Stomach (tissue), 9 donors: Measurements from ENCODE around the gene SFI1. TPM values are rescaled to one million over a fixed set of nuclear protein-coding genes. Genes with fewer than 3 reads are reported as not detected.
"Not testable (repeated sequence)": the region's sequence is repeated elsewhere in the genome, so short reads cannot be mapped to it uniquely, and the experiment has no call there.

Experiments
- DNase-seq, 2 donors: peaks; one replicate each; pipeline versions ENCODE4 v3.0.0 to v3.0.0-alpha.2; 2013 to 2019
- H3K27ac ChIP-seq, 5 donors: fragments of 200-600 bp in 4 of 5; sonication (generic) in 4 of 5; one replicate each; pipeline ENCODE4 v1.5.1; 2013 to 2019; ENCODE audit warnings: mild to moderate bottlenecking in 1 of 5, moderate library complexity in 1 of 5
- H3K27me3 ChIP-seq, 3 donors: fragments of 200-600 bp; sonication (generic); one replicate each; pipeline ENCODE4 v1.5.1; 2017 to 2019; ENCODE audit warnings: mixed run types in 1 of 3
- H3K36me3 ChIP-seq, 4 donors: fragments of 200-600 bp; sonication (generic); 1 replicate in 3 of 4; 2 replicates in 1 of 4; pipeline ENCODE4 v1.5.1; 2016 to 2019
- H3K4me1 ChIP-seq, 4 donors: fragments of 200-600 bp; sonication (generic); one replicate each; pipeline ENCODE4 v1.5.1; 2016 to 2019
- H3K4me3 ChIP-seq, 4 donors: fragments of 200-600 bp; sonication (generic) in 3 of 4; one replicate each; pipeline ENCODE4 v1.5.1; 2016 to 2019; ENCODE audit warnings: mild to moderate bottlenecking in 1 of 4
- H3K9me3 ChIP-seq, 4 donors: fragments of 200-600 bp; sonication (generic); one replicate each; pipeline ENCODE4 v1.5.1; 2016 to 2019
- CTCF ChIP-seq, 7 experiments: fragments of 450-650 bp in 4 of 7; fragments of 200-600 bp in 3 of 7; sonication (generic) in 3 of 7; IDR thresholded peaks; one replicate each; pipeline ENCODE4 v1.5.1; 2016 to 2019; ENCODE audit warnings: antibody characterized with exemption in 7 of 7, control low read depth in 2 of 7, mild to moderate bottlenecking in 1 of 7
- EP300 ChIP-seq: sonication (generic); formaldehyde crosslinking; IDR thresholded peaks from one replicate; pipeline ENCODE4 v1.6.1; 2017; ENCODE audit warnings: antibody characterized with exemption
- POLR2A ChIP-seq, 4 donors: fragments of 450-650 bp; IDR thresholded peaks; one replicate each; pipeline ENCODE4 v1.6.1; 2016; ENCODE audit warnings: antibody characterized with exemption in 4 of 4, control low read depth in 2 of 4, mild to moderate bottlenecking in 1 of 4, moderate library complexity in 1 of 4
- POLR2AphosphoS5 ChIP-seq, 3 donors: sonication (generic); formaldehyde crosslinking; IDR thresholded peaks; one replicate each; pipeline ENCODE4 v1.6.1; 2016; ENCODE audit warnings: antibody characterized with exemption in 3 of 3
- WGBS, 5 donors: extraction: QIAGEN DNeasy Blood & Tissue Kit in 3 of 5; methylation state at CpG; one replicate each; pipeline versions ENCODE4 v1.1.5 to v1.1.7; 2013 to 2018; 5-methylcytosine and 5-hydroxymethylcytosine counted together
- intact Hi-C: fragments of 100-400 bp; cut with DNase I; formaldehyde crosslinking; loops from one replicate; pipeline ENCODE4 v1.15.1; 2023; ENCODE audit warnings: low total_unique reads
- polyA plus RNA-seq, 3 donors: library from polyadenylated mRNA; stranded (reverse); fragments of 200-250 nt; gene quantifications; one replicate each; pipeline ENCODE4 v1.2.3, GENCODE V29; 2013
- small RNA-seq, 4 donors: library from RNA; depleted of rRNA; stranded (forward); fragments of <200 nt; gene quantifications; one replicate each; pipeline ENCODE3, GENCODE V24; 2016
- total RNA-seq, 5 donors: library from RNA; depleted of rRNA; stranded (reverse); fragments of >200 nt; gene quantifications; one replicate each; pipeline versions ENCODE4 v1.1.0 to v1.2.3, GENCODE V29; 2014 to 2016
- donor health status: healthy with polysubstance abuse.
- donor health status: Bipolar disorder and iron deficiency.
- donor health status: healthy.

The SFI1 gene
- total and polyA plus RNA-seq, 8 donors = 11.3 to 194 (median 30.1) TPM

GRCh38 chr22:31660860-31661341 lies 164.6 kb downstream of the SFI1 start:
- H3K4me1 ChIP-seq = peaks cover 17 to 38% (median 24%) of the 10 kb centered on the region in 4 donors
- H3K4me3 ChIP-seq = peak overlapping the region; percentile 75 to 99 (median 92)
- peak in 2 of 3 donors; percentile 17 to 20 for TF ChIP-seq POLR2AphosphoS5 (IDR thresholded peaks at IDR 0.05)
- H3K27me3 ChIP-seq, H3K9me3 ChIP-seq, H3K36me3 ChIP-seq: not testable (repeated sequence)
- H3K27ac ChIP-seq = peak overlapping the region; percentile 82 to 89 (median 84)
- intact Hi-C loops = loop anchor here (10.0 kb wide), 1 partner anchor 94 kb away; the partner anchor contains the start of genes DEPDC5 and PRR14L
- WGBS, 5 donors = 28 to 48% (median 39%) methylated on average over 10 of the region's 10 CpGs
- peak; percentile 42 to 58 for DNase-seq

- no peaks in the 10 kb centered on the region for H3K36me3 ChIP-seq
- WGBS, 5 donors = 1 to 3% (median 2%) methylated on average over 25 to 52 of the region's 52 CpGs
- H3K27ac ChIP-seq = peak within 1 kb of the TSS; percentile 82 to 89 (median 84)
- peaks cover 17 to 38% (median 24%) of the 10 kb centered on the region in 4 donors for H3K4me1 ChIP-seq
- H3K27me3 ChIP-seq = no peaks in the 10 kb centered on the region
- intact Hi-C loops = loop anchor here (10.0 kb wide), 1 partner anchor 93 kb away; the partner anchor contains the start of genes DEPDC5 and PRR14L
- no peak for TF ChIP-seq CTCF (IDR thresholded peaks at IDR 0.05)
- TF ChIP-seq POLR2A (IDR thresholded peaks at IDR 0.05) = peak in 1 of 4 donors; percentile 61
- peak; percentile 75 to 96 (median 80) for TF ChIP-seq POLR2AphosphoS5 (IDR thresholded peaks at IDR 0.05)
- no peak for TF ChIP-seq EP300
- H3K4me3 ChIP-seq = peak within 1 kb of the TSS; percentile 75 to 99 (median 92)
- DNase-seq = peak; percentile 98 to 99
- no peaks in the 10 kb centered on the region for H3K9me3 ChIP-seq
Observed at GRCh38 chr22:31661851-31662667, 165.7 kb downstream of the SFI1 start, which contains the start of gene PISD. TSS of gene PISD (minus strand) at chr22:31662215. CDS start at chr22:31662208, 7 bp downstream.

- no peak for DNase-seq
- Histone ChIP-seq H3K27me3 (no peaks in the 10 kb centered on the region), H3K4me1 (peaks cover 17 to 38% (median 24%) of the 10 kb centered on the region in 4 donors), H3K27ac (peak overlapping the region; percentile 82 to 89 (median 84)), H3K4me3 (peak overlapping the region; percentile 75 to 99 (median 92)), H3K9me3 (no peaks in the 10 kb centered on the region), H3K36me3 (no peaks in the 10 kb centered on the region)
- TF ChIP-seq EP300 = no peak
- no peak for TF ChIP-seq POLR2A (IDR thresholded peaks at IDR 0.05)
- TF ChIP-seq CTCF (IDR thresholded peaks at IDR 0.05) = no peak
- no peak for TF ChIP-seq POLR2AphosphoS5 (IDR thresholded peaks at IDR 0.05)
- intact Hi-C loops = loop anchor here (10.0 kb wide), 1 partner anchor 92 kb away; the partner anchor contains the start of genes DEPDC5 and PRR14L
- 38 to 51% (median 43%) methylated on average over 8 of the region's 8 CpGs for WGBS, 5 donors
Observed at GRCh38 chr22:31662668-31663037, 166.3 kb downstream of the SFI1 start.

Small RNAs within 50 kb of the gene (small RNA-seq; reads per million reads assigned to genes)
- gene AL096701.2 (0 reads per million in 4 donors), gene RNU6-28P (0 reads per million in 4 donors)

Other genes with a start within 250 kb of the SFI1 start
- gene PIK3IP1, start 204.0 kb upstream of the SFI1 start, total RNA-seq = 10 to 100 TPM in 3 of 5 donors, 1 to 10 TPM in 2; 3.5 to 53.0 (median 20.5) TPM
- 1 to 10 TPM; 6.6 to 8.5 (median 7.6) TPM for gene PIK3IP1, start 204.0 kb upstream of the SFI1 start, polyA plus RNA-seq
- gene PATZ1, start 150.2 kb upstream of the SFI1 start, total RNA-seq = 10 to 100 TPM in 3 of 5 donors, 1 to 10 TPM in 2; 4.9 to 20.9 (median 14.1) TPM
- gene PATZ1, start 150.2 kb upstream of the SFI1 start, polyA plus RNA-seq = 10 to 100 TPM in 2 of 3 donors, 1 to 10 TPM in 1; 7.8 to 21.1 (median 13.8) TPM
- gene DRG1, start 96.9 kb upstream of the SFI1 start, total RNA-seq = 10 to 100 TPM in 4 of 5 donors, 1 to 10 TPM in 1; 9.4 to 62.2 (median 35.0) TPM
- 10 to 100 TPM; 43.9 to 51.2 (median 46.2) TPM for gene DRG1, start 96.9 kb upstream of the SFI1 start, polyA plus RNA-seq
- 10 to 100 TPM in 4 of 5 donors, 1 to 10 TPM in 1; 7.8 to 32.6 (median 19.3) TPM for gene EIF4ENIF1, start 6.7 kb upstream of the SFI1 start, total RNA-seq
- gene EIF4ENIF1, start 6.7 kb upstream of the SFI1 start, polyA plus RNA-seq = 10 to 100 TPM in 1 of 3 donors, 1 to 10 TPM in 2; 8.0 to 10.2 (median 8.1) TPM
- gene PISD, start 165.7 kb downstream of the SFI1 start, total RNA-seq = 10 to 100 TPM; 10.3 to 99.8 (median 56.2) TPM
- 10 to 100 TPM; 13.9 to 27.4 (median 16.8) TPM for gene PISD, start 165.7 kb downstream of the SFI1 start, polyA plus RNA-seq